ENCODE results near the gene SPAAR.

DNA sequence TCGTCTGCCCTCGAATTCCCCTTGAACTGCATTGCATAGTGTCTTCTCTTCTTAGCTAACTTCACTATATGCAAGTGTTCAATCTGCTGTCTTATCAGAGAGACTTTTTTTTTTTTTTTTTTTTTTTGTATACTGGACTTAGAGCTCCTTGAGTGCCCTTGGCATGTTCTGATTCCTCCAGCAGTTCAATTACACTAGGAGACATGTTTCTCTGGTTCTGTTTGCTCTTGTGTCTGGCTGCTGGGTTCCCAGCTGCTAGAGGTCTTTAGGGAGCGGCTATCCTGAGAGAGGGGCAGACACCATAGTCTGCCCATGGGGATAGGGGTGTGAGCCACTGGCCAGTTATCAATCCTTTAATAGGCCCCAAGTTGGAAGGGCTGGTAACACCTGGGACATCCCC, 35.6 kb downstream of the SPAAR start:
- TF ChIP-seq, protein P1, sequence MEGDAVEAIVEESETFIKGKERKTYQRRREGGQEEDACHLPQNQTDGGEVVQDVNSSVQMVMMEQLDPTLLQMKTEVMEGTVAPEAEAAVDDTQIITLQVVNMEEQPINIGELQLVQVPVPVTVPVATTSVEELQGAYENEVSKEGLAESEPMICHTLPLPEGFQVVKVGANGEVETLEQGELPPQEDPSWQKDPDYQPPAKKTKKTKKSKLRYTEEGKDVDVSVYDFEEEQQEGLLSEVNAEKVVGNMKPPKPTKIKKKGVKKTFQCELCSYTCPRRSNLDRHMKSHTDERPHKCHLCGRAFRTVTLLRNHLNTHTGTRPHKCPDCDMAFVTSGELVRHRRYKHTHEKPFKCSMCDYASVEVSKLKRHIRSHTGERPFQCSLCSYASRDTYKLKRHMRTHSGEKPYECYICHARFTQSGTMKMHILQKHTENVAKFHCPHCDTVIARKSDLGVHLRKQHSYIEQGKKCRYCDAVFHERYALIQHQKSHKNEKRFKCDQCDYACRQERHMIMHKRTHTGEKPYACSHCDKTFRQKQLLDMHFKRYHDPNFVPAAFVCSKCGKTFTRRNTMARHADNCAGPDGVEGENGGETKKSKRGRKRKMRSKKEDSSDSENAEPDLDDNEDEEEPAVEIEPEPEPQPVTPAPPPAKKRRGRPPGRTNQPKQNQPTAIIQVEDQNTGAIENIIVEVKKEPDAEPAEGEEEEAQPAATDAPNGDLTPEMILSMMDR (IDR thresholded peaks at IDR 0.05) = no peak
- TF ChIP-seq POLR2AphosphoS5 (IDR thresholded peaks at IDR 0.05) = no peak
- TF ChIP-seq EP300 (IDR thresholded peaks at IDR 0.05) = no peak
